ENCODE results near the gene UMAD1. TPM values are rescaled to one million over a fixed set of nuclear protein-coding genes. Genes with fewer than 3 reads are reported as not detected.

The UMAD1 gene
- total and polyA plus RNA-seq, 8 donors: 12.7 to 20.2 (median 15.0) TPM

- Histone ChIP-seq H3K27ac (no peak overlapping the region), H3K36me3 (no peaks in the 10 kb centered on the region), H3K4me3 (no peak overlapping the region), H3K4me1 (no peaks in the 10 kb centered on the region), H3K9me3 (no peaks in the 10 kb centered on the region), H3K27me3 (no peaks in the 10 kb centered on the region)
- intact Hi-C loops (cut with DNase I): no loop called here
- ATAC-seq (no peak), DNase-seq (no peak)
- TF ChIP-seq, protein P1, sequence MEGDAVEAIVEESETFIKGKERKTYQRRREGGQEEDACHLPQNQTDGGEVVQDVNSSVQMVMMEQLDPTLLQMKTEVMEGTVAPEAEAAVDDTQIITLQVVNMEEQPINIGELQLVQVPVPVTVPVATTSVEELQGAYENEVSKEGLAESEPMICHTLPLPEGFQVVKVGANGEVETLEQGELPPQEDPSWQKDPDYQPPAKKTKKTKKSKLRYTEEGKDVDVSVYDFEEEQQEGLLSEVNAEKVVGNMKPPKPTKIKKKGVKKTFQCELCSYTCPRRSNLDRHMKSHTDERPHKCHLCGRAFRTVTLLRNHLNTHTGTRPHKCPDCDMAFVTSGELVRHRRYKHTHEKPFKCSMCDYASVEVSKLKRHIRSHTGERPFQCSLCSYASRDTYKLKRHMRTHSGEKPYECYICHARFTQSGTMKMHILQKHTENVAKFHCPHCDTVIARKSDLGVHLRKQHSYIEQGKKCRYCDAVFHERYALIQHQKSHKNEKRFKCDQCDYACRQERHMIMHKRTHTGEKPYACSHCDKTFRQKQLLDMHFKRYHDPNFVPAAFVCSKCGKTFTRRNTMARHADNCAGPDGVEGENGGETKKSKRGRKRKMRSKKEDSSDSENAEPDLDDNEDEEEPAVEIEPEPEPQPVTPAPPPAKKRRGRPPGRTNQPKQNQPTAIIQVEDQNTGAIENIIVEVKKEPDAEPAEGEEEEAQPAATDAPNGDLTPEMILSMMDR (IDR thresholded peaks at IDR 0.05): no peak
These were observed 272.4 kb downstream of the UMAD1 start for GRCh38 chr7:7912937-7913336.

DNA sequence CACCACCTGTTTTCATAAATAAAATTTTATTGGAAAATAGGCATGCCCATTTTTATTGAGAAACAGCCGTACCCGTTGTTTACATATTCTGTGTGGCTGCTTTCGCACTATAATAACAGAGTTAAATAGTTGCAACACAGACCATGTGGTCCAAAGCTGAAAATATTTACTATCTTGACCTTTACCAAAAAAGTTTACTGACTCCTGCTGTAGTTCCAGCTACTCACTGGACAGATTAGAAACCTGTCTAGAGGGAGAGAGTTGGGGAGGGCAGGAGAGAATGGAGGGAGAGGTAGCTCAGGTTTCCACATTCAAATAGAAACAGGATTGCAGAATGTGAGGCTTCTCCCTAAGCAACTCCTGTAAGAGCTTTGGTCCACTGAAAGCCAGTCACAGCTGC is 273.0 kb downstream of the UMAD1 start:
- TF ChIP-seq, protein P1 (IDR thresholded peaks at IDR 0.05): no peak
- Histone ChIP-seq H3K27me3 (no peaks in the 10 kb centered on the region), H3K27ac (no peak overlapping the region), H3K4me1 (no peaks in the 10 kb centered on the region), H3K36me3 (no peaks in the 10 kb centered on the region), H3K9me3 (no peaks in the 10 kb centered on the region), H3K4me3 (no peak overlapping the region)
- intact Hi-C loops (cut with DNase I): no loop called here
- ATAC-seq (peak; percentile 38), DNase-seq (no peak)

DNA sequence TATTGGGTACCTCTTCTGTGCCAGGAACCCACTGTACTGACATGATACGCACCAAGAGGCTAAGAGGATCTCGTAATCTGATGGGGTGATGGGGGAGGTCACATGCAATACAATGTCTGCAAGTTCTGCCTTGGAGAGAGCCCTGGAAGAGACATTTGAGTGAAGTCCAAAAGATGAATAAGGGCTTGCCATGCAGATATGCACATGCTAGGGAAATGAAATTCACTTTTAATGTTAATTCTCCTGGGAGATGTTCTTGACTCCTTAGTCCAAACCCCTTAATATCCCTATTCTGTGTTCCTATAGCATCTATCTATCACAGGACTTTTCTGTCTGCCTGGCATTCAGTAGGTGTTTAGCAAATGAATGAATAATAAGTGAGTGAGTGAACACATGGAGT is 274.0 kb downstream of the UMAD1 start:
- intact Hi-C loops (cut with DNase I): no loop called here
- DNase-seq: no peak
- H3K4me1 ChIP-seq: no peaks in the 10 kb centered on the region
- no peak overlapping the region for H3K4me3 ChIP-seq
- TF ChIP-seq, protein P1 (IDR thresholded peaks at IDR 0.05): no peak
- H3K36me3 ChIP-seq: no peaks in the 10 kb centered on the region
- no peaks in the 10 kb centered on the region for H3K9me3 ChIP-seq
- ATAC-seq: no peak
- H3K27me3 ChIP-seq: no peaks in the 10 kb centered on the region
- H3K27ac ChIP-seq: no peak overlapping the region

- Histone ChIP-seq H3K27me3 (no peaks in the 10 kb centered on the region), H3K36me3 (no peaks in the 10 kb centered on the region), H3K27ac (no peak overlapping the region), H3K4me1 (no peaks in the 10 kb centered on the region), H3K4me3 (no peak overlapping the region), H3K9me3 (no peaks in the 10 kb centered on the region)
- DNase-seq (peak in 1 of 4 donors; percentile 44), ATAC-seq (peak; percentile 51)
- TF ChIP-seq, protein P1 (IDR thresholded peaks at IDR 0.05): no peak
- intact Hi-C loops (cut with DNase I): no loop called here
These were observed 275.5 kb downstream of the UMAD1 start for GRCh38 chr7:7916064-7916463.

DNA sequence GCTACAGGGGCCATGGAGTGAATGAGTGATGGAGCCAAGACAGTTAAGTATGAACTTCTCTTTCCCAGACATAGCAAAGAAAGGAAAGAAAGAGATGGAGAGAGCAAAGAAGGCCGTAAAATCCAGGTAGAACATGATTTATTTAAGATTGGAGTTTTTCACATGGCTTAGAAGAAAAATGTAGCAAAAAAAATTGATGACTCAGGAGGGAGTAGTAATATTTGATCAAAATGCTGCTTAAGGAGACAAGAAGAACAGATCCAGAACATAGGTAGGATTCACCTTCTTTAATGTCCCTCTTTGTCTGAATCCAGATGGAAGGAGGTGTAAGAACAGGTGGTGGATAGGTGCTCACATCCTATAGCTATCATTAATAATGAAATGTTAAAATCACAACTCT is 277.0 kb downstream of the UMAD1 start:
- ATAC-seq: no peak
- intact Hi-C loops (cut with DNase I): no loop called here
- H3K27ac ChIP-seq: no peak overlapping the region
- no peak for DNase-seq
- TF ChIP-seq, protein P1 (IDR thresholded peaks at IDR 0.05): no peak
- H3K27me3 ChIP-seq: no peaks in the 10 kb centered on the region
- no peaks in the 10 kb centered on the region for H3K9me3 ChIP-seq
- no peak overlapping the region for H3K4me3 ChIP-seq
- H3K36me3 ChIP-seq: no peaks in the 10 kb centered on the region
- no peaks in the 10 kb centered on the region for H3K4me1 ChIP-seq
